MV-4-11 (cell line): ENCODE measurements around the gene ROPN1L.
"Not testable (repeated sequence)": the region's sequence is repeated elsewhere in the genome, so short reads cannot be mapped to it uniquely, and the experiment has no call there.

ENCODE experiments used
- DNase-seq: peaks from one replicate; lab custom pipeline; 2025; lab: John Stamatoyannopoulos, UW

The ROPN1L gene

DNA sequence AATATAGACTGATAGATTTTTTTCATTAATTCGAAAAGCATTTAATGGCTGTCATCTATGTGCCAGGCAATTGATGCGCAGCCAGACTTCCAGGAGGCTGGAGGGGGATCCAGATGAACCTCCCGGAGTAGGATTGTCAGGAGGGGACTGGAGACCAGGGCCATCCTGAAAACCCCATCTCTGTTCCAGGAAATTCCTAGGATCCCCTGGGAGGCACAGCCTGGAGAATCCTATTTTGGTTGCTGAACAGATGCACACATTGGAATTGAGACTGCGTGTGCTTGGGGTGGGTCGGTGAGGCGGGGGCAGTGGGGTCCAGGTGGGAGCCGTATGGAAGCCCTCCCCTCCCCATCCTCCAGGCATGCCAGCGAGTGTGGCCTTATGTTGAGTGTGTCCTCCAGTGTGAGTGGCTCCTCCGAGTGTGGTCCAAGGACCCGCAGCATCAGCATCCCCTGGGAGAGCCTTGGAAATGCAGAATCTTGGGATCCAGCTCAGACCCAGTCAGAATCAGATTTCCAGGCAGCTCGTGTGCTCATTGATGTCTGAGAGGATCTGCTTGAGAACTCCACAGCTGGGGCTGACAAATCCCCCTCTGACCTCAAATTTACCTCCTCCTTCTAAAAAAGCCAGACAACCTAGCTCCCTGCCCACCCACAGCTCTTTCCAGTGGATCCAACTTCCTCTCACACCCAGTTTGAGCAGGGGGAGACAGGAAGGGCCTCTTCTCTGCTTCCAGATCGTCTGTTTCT is 38.7 kb downstream of the ROPN1L start:
- DNase-seq = no peak

DNA sequence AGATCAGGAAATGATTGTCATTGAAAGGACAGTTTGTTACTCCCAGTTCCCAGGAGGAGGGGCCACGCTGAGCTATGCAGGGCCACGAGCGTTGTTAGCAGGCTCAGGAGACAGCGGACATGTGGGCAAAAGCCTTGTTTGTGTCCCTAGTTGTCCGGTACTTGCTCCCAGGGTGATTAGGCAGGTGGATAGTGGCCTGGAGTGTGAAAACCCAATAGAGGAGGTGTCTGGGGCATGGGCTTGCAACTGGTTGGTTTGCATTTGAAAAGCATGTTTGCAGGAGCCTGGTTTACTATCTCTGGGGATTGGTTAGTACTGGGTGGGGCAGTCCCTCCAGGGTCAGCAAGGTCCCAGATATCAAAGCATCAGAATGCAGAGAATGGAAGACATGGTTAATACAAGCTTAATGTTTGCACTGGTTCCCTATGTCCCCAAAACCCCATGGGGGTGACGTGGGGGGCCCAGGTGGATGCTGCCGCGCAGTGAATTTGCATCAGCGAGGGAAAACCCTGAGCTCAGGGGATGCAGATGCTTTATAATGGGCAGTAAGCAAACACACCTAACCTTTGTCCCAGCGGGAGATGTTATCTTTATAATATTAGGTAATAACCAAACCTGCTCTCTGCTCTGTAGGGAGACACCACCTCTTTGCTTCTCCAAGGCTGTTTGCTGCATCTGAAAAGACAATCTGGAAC is 39.7 kb downstream of the ROPN1L start:
- DNase-seq = no peak

DNA sequence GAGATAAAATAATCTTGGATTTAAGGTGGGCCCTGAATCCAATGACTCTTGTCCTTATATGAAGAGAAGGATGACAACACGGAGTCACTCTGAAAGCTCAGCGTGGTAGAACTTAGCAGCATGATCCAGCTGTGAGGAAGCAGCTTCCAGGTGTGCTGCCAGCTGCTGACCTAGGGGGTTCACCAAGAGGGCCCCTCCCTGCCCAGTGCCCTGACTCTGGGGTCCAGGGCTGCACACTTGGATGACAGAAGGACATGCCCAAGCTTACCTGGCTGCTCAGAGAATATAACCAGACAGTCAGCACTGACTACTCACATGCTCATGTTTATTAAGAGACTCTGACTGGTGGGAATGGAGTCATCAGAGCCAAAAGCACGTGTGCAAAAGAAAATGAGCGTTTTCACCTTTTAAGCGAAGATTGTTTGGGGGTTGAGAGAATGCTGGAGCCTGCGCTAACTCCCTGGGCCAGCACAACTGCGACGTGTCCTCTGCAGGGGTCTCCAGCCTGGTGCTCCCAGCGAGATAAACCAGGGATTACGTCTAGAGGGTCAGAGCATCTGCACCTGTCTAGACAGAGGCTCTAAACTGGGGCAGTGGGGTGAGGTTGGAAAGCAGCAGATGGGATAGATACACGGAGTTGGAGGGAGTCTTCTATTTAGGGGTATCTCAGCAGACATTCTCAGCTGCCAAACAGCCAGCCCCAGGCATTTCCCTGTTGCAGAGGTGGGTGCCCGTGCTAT is 41.3 kb downstream of the ROPN1L start:
- DNase-seq = no peak

DNA sequence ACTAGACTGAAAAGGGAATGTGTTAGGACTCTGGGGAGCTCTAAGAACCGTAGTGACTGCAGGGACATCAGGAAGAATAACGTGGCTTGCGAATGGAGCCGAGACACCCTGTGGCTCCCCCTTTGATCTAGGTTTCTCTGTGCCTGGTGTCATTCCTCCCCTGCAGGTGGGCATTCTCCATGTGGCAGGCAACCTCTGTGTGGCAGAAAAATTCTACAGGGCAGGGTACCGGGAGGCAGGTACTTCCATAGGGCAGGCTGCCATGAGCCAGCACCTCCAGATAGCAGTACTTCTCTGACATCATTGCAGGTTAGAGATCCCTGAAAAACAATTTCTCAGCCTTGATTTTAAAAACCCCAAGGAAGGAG is 43.1 kb downstream of the ROPN1L start:
- DNase-seq = no peak

DNA sequence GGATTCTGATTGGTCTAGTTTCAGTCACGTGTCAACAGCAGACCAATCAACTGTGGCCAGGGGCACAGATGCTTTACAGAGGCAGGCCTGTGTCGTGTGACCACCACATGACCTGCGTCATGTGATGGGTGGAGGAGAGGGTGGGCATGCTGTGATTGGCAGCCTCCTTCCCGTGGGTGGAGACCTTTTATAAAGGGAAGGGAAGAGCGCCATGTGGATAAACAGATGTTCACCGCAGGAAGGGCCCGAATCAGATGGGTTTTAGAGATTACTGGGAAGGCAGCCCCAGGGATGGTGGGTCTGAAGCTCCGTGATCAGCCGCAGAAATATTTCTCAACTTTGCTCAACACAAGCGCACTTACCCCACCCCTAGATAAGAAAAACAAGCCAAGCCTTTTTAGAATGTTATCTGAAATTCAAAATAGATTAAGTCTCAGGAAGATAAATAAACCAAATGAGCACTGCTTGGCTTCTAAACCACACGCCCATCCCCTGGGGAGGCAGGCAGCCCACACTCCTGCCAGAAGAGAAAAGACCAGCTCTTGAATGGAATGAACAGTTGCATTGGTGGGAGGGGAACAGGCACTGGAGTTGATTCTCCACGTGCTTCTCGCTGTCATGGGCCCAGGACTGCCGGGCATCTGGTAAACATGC is 43.6 kb downstream of the ROPN1L start:
- peak; percentile 15 for DNase-seq

DNA sequence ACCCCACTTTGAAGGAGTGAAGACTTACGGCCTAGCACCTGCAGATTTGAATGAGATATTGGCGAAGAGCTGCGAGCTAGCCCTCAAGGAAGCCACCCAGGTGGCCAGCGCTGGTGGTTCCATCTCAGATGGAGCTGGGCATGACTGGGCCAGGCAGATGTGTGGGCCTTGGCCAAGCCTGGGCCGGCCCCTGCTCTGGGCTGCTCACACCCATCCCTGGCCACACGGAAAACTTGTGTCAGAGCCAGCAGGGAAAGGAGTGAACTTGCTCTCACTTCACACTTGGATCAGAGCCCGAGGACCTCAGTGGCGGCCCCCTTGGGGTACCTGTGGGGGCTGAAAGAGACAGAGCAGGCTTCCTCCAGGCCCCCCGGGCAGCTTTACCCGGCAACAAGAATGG is 44.2 kb downstream of the ROPN1L start:
- no peak for DNase-seq

DNA sequence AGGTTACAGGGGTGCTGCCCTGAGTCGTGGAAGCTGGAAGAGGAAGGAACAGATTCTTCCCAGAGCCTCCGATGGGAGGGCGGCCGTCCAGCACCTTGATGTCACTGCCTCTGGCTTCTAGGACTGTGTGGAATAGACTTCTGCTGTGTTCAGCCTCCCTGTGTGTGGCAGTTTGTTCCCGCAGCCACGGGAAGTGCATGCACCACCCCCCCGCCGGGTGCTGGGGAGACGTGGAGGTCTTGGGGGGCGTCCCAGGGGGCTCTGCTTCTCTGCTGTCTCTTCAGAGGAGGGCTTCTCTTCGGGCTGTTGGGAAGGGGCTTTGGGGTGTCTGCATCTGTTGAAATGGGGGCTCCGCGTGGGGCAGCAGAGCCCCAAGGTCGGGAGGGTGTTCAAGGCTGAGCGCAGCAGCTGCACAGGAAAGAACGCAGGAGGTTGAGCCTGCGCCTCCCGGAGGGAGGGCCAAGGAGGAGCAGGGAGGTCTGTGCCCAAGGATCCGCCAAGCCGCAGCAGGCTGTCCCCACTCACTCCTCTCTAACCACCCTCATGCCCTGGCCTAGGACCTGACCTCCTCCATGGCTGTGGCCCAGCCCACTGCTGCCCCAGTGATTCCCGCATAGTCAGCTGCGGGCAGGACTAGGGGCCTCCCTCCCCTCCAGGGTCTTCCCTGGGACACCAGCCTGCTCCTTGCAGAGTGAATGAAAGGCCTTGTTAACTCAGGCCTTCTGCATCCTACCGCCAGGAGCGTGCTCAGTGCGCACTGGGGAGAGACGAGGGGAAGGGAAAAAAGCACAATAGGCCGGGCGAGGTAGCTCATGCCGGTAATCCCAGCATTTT is 45.0 kb downstream of the ROPN1L start:
- no peak for DNase-seq

DNA sequence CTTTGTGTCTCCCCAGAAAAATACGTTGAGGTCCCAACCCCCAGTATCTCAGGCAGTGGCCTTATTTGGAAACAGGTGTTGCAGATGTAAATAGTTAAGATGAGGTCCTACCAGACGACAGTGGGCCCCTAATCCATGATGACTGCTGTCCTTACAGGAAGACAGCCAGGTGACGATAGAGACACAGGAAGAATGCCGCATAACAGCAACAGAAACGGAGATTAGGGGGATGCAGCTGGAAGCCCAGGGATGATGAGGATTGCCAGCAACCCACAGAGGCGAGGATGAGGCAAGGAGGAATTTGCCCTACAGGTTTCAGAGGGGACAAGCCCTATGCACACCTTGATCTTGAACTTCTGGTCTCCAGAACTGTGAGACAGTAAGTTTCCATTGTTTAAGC is 46.5 kb downstream of the ROPN1L start:
- DNase-seq = no peak

DNA sequence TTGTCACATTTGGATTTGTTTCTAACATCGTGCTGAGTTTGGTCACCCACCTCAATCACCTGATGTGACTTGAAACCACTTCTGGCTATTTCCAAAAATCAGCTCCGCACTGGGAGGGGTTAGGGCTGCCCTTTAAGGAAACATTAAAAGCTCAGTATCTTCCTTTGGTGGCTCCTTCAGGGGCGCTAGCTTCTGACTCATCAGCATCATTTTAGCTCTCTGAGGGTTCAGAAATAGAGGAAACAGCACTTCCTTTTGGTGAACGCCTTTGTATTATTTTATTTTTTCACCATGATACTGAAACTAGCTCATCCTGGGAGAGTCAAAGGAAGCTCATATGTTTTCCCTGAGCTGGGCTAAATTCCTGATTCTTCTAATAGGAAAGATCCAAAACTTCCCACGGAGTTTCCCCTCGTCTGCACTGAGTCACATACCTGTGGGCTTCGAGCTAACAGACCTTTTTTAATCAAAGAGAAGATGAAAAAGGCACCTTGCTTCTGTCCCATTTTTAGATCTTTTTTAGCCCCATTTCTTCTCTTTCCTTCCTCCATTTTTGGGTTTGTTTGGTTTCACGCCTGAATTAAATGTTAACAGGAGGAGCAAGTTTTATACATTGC is 48.2 kb downstream of the ROPN1L start:
- peak; percentile 91 for DNase-seq

DNA sequence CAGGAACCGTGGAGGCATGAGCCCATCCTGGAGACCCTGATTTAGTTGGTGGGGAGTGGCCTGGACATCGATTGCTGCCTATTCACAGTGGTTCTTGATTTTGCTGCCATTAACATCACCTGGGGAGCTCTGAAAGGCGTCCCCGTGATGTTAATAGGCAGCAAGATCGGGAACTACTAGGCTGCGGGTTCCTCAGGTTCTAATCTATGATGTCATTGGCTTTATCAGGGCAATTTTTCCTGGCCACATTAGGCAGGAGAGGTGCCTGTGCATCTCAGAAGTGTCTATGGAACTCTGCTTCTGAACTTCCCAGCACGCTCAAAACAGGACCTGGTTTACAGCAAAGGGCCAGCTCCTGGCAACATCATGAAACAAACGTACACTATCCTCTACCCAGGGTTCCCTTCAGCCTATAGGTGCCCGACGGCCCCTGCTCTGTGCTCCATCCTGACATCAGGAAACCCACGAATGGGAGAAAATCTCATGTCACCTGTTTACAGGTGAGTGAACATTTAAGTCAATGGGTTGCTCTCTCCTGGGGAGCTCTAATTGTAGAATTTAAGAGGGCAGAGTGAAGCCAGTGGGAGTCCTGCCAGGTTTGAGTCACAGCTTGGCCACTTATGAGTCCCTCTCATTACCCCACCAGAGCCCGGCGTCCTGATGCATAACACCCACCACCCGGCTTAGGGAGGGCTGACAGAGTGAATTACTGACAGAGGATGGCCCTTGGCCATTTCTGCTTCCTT is 49.4 kb downstream of the ROPN1L start:
- no peak for DNase-seq

DNA sequence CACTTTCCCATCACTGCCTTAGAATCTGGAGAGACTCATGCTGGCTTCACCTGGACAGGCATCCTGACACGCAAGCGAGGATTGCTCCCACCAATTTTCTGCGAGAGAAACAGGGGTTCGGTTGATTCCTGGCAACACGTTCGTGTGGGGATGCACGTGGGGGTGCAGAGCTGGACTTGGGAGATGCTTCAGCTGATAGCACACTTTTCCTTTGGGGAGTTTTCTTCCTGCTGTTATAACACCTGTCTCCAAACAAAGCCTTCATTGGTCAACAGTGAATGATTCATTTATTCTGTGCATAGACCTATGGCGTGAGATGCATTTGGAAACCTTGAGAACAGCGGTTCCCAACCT is 50.0 kb downstream of the ROPN1L start:
- DNase-seq = no peak

DNA sequence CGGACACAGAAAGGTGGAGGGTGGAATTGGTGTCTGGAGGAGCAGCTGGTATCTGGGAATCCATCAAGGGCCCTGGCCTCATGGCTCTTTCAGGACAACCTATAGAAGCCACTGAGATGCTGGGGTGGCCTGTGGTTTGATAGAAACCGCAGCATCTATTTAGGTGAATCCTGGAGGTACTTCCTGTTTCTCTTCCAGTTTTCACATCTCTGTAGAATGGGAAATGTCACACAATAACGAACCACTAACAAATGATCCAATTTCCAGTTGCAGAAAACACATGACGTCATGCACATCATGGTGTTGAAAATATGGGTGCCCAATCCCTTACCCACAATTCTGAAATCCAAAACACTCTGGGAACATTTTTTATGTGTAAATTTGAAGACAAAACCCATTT is 52.2 kb downstream of the ROPN1L start:
- DNase-seq = peak; percentile 78

DNA sequence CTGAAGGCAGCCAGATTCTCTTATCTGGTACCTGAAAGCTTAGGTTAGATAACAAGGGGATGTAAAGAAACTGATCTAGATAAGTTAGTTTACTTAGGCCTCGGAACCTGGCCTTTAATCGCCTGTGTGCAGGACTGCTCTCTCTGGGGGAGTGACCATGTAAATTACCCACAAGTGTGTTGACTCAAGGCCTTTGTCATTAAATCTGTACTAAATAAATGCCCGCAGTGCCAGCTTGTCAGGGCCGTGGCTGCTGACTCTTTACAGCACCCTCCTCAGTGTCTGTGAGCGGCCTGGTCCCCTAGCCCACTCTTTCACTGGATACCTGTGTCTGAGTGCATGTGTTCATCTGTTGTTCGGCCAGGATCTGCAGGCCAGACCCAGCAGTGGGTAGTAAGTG is 52.8 kb downstream of the ROPN1L start:
- DNase-seq = not testable (repeated sequence)

DNA sequence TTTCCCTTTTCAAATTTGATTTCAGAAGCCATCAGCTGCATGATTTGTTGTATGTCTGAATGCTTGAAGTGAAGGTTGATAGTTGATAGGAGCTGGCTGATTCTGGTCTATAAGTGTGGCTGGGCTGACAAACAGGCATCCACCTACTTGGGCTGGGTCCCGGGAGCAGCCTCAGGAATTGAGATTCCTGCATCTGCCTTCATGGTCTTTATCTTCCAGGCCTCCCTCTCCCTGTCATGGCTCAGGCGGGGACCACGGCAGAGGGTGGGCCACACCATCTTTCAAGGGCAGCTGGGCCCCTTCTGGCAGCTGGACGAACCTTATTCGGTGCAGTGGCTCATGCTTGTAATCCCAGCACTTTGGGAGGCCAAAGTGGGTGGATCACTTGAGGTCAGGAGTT is 55.9 kb downstream of the ROPN1L start:
- DNase-seq = no peak

DNA sequence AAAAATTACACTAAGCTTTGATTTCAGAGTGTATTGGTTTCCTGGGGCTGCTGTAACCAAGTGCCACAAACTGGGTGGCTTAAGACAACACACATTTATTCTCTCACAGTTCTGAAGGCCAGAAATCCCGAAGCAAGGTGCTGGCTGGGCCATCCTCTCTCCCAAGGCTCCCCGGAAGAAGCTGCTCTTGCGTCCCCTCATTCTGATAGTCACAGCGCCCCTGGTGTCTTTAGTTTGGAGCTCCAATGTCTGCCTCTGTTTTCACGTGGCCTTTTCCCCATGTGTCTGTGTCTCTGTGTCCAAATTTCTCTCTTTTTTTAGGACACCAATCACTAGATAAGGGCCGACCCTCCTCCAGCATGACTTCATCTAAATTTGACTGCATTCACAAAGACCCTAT is 56.7 kb downstream of the ROPN1L start:
- no peak for DNase-seq

DNA sequence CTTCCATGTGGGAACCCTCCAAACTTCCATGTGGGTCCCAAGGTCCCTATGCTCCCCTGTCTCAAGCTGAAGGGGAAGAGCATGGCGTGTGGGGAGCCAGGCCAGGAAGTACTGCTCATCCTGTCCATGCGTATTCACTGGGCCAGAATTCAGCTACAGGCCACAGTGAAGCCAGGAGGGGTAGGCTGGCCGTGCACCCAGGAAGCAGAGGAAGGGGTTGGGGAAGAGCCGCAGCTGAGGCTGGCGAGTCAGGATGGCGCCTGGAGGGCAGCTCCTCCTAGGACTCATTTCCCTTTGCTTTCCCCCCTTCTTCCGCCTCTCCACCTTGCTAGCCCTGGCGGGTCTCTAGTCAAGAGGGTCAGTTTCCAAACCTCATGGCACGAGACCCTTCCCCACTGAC is 57.4 kb downstream of the ROPN1L start:
- DNase-seq = no peak

DNA sequence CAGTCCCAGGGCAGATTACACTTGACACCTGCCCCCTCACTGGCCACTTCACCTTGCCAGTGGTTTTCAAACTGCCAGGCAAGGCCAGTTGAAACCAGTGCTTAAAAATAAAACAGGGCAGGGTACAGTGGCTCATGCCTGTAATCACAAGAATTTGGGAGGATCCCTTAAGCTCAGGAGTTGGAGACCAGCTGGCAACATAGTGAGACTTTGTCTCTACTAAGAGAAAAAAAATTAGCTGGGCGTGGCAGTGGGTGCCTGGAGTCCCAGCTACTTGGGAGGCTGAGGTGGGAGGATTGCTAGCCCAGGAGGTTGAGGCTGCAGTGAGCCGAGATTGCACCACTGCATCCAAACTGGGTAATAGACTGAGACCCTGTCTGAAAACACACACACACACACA is 58.1 kb downstream of the ROPN1L start:
- no peak for DNase-seq

DNA sequence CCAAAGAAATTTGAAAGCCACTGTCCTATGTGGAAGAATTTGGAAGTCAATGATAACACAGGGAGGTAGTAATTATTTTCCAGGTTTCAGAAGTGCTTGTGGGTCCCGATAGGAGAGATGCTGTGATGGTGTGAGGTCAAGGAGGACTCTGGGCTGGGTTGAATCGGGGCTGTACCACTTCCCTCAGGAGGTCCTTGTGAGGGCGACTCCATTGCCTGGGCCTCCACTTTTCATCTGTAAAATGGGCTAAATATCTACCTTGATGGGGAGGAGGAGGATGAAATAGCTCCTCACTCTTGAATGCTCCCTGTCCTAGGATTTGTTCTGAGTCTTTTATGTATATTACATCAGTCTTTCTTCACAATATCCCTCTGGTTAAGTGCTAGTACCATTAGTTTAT is 59.0 kb downstream of the ROPN1L start:
- no peak for DNase-seq

DNA sequence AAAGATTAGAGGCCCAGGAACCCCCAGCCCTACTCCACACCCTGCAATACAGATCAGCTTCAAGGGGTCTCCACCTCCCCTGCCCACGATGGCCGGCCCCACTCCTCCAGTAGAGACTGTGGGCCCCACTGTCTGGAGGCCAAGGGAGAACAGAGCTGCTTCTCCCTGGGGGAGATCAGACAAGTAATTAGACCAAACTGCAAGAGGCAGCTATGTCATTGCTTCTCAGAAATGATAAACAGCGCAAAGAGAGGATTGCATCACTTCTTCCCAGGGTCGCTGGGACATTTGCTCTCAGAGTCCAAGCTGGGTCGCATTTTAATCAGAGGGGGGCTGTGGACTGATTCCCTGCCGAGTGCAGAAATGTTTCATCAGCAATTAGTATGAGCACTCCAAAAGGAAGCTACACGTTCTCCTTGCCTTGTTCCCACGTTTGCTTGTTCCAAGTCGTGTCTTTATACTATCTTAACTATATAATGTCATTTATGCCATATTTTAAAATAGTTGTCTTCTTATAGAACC is 59.9 kb downstream of the ROPN1L start:
- peak; percentile 51 for DNase-seq

DNA sequence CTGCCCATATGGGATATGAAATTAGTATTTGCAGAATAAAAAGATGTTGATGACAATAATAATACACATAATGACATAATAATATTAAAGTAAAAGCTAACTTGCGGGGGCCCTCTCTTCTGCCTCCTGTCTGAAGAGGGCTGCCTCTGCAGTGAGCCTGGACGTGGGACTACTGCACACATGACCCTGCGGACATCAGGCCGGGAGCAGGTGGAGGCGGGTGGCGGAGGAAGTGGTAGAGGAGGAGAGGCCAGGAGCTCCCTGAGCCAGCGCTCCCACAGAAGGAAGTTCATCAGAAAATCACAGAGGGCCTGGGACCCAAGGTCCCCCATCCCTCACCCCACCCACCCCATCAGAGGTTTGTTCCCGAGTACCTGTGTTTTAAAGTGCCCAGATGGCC is 60.5 kb downstream of the ROPN1L start:
- no peak for DNase-seq
